GM18499 (cell line): Measurements from ENCODE around the gene ZNF454.

Experiments
- ATAC-seq: cut with Tn5 transposase; IDR thresholded peaks from one replicate; pipeline ENCODE4 v1.9.1; 2021; ENCODE audit warnings: moderate number of reproducible peaks; ENCODE audit not compliant: insufficient read depth, unreplicated experiment

Gene ZNF454

DNA sequence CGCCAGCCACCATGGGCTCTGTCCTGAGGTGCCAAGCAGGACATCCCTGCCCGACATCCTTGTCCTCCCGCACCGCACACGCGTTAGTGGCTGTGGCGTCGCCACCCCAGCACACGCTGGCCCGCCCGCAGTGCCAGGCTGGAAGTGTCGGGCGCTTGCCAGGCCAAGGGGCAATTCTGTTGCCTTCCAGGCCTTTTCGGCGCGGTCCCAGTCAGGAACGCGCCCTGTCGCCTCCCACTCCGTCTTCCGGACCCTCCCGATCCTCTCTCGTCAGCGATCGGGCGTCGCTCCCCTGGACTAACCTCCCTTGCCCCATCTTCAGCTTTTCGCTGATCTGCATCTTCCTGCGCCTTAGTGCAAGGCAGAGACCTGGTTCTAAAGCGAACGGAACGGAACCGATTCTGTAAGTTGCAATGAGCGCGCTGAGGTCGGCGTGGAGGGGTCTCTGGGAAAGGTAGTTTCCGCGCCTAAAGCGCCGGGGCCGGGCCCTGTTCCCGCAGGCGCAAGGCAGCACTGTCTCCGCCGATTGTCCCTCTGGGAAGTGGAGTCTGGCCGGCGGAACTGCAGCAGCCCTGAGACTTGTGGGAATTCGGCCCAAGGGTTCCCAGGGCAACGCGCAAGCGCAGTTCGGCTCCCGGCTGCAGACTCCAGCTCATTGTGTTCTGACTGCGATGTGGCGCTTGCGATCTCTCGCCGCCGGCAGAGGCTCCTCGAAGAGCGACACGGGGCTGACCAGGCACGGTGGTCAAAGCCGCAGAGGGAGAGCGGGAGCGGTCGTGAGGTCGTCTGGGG, at the start of gene ZNF454:
Gene ZNF454, plus strand, starts transcription at position 630 of the 792 bp plus-strand sequence. CDS start 1,594 bp downstream, outside the sequence.
- ATAC-seq = no peak

DNA sequence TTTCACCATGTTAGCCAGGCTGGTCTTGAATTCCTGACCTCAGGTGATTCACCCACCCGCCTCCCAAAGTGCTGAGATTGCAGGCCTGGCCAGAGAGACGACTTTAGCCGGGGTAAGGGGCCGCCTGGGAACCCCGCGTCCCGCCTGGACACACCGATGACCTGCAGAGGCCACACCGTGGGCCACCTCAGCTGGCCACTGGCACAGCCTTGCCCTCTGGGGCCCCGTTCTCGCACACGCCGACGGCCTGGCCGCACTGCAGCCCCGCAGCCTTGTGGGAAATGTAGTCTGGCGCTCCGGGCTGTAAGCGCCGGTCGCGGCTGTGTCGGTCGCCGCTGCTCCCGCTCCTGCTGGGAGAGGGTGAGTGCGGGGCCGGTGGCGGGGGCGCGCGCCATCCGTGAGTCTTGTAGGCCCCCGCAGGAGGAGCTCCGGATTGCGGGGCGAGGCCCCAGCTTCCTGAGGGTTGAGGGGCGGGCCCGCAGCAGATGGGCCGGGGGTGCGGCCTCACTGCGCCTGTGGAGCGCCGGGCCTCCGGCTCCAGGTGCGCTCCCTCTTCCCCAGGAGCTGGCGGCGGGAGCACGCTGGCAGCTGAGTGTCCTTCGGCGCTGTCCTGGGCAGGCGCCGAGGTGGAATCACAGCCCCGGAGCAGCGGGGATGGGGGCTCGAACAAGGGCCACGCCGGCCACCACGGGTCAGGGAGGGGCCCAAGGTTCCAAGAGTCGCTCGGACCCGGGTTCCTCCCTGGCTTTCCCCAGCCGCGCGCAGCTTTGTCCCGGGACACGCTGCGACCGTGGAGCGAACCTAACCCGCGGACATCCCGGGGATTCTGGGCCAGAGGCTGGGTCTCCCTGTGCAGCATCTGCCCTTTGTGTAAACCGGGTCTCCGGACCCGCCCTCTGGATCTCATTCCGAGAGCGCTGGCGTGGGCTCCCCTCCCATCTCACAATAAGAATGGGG, 45.1 kb upstream of the ZNF454 start, which contains the start of gene ZFP2:
Gene ZFP2, plus strand, starts transcription at position 299 of the 957 bp plus-strand sequence. CDS start 35,401 bp downstream, outside the sequence.
- no peak for ATAC-seq

DNA sequence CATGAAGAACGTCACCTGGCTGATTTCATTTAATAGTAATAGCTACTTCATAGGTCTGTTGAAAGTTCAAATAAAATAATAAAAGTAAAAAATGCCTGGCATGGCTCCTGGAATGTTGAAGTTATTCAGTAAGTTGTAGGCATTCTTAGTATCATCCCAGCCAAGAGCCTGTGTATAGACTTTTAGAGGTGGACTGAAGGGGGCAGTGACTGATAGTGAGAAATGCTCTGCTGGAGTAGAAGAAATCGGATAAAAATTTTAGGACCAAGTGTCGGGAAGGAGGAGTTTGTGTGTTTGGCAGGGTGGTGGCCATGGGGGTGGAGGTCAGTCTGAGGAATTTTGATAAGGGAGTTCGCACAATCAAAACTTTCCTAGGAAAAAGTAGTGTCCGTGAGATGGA, 41.7 kb upstream of the ZNF454 start:
- ATAC-seq = no peak

- ATAC-seq = no peak
These were observed 38.1 kb upstream of the ZNF454 start for GRCh38 chr5:178902849-178903248.

DNA sequence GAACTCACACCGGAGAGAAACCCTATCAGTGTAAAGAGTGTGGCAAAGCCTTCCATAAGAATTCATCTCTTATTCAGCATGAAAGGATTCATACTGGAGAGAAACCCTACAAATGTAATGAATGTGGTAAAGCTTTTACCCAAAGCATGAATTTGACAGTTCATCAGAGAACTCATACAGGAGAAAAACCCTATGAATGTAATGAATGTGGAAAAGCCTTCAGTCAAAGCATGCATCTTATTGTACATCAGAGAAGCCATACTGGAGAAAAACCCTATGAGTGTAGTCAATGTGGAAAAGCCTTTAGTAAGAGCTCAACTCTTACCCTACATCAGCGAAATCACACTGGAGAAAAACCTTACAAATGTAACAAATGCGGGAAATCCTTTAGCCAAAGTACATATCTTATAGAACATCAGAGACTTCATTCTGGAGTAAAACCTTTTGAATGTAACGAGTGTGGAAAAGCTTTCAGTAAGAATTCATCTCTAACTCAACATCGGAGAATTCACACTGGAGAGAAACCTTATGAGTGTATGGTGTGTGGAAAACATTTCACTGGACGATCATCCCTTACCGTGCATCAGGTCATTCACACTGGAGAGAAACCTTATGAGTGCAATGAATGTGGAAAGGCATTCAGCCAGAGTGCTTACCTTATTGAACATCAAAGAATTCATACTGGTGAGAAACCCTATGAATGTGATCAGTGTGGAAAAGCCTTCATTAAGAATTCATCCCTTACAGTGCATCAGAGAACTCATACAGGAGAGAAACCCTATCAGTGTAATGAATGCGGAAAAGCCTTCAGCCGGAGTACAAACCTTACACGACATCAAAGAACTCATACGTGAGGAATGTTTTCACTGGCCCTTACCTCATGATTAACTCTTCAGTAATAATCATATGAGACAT, 8.9 kb upstream of the ZNF454 start:
- ATAC-seq = no peak

DNA sequence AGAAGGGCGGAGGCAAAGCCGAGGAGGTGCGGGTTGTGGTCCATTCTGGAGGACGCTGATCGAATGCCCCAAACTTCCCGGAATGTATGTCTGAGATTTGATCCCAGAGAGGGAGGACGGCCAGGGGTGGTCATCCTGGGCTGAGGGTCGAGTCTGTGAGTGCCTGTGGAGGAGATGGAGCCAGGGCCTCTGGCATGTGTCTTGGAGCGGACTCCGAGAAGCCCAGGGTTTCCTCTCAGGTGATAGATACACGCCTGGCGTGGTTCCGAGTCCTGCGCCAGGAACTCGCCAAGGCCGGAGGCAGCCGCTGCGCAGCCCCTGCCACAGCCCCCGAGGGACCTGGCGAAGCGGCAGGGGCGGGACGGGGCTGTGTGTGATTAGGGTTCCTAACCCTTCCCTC, 363 bp downstream of the ZNF454 start:
- no peak for ATAC-seq

DNA sequence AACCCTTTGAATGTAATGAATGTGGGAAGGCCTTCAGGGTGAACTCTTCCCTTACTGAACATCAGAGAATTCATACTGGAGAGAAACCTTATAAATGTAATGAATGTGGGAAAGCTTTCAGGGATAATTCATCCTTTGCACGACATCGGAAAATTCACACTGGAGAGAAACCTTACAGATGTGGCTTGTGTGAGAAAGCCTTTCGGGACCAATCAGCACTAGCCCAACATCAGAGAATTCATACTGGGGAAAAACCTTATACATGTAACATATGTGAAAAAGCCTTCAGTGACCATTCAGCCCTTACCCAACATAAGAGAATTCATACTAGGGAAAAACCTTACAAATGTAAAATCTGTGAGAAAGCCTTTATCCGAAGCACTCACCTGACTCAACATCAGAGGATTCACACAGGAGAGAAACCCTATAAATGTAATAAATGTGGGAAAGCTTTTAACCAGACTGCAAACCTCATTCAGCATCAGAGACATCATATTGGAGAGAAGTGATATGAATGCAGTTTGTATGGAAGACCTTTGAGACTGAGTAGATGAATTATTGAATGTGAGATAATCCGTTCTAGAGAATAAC, 24.6 kb downstream of the ZNF454 start:
- no peak for ATAC-seq

DNA sequence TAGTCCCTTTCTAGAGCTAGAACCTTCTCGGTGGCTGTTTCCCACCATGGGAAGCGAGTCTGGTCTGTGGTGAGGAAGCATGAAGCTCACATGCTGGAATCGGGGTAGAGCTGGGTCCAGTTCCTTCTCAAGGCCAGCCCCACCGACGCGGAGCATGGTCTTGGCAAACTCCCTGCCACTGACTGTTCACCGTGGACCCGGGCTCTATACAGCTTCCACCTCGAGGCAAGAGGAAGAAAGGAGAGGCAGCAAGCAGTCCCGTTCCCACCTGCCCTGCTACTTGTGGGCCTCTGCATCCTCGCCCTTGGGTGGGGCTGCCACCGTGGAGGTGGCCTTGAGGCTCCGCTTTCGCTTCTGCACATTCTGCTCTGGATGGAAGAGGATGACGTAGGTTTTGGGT, 40.4 kb downstream of the ZNF454 start:
- ATAC-seq = no peak

- ATAC-seq = no peak
These were observed 41.9 kb downstream of the ZNF454 start for GRCh38 chr5:178982941-178983340.

DNA sequence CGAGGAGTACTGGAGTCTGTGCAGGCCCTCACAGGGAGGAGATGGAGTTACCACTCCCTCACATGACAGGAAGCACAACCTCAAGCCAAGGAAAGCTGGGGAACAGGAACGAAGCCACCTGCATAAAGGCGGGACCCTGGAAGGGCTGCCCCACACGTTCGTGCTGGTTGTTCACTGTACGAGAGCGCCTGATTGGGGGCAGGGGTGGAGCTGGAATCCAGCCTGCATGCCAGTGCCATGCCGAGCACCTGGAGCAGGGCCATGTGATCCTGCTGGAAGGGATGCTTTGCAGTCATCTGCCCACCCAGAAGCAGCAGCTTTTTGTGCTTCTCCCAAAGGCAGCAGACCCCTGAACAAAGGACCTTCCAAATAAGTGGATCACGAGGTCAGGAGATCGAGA, 42.7 kb downstream of the ZNF454 start:
- no peak for ATAC-seq

DNA sequence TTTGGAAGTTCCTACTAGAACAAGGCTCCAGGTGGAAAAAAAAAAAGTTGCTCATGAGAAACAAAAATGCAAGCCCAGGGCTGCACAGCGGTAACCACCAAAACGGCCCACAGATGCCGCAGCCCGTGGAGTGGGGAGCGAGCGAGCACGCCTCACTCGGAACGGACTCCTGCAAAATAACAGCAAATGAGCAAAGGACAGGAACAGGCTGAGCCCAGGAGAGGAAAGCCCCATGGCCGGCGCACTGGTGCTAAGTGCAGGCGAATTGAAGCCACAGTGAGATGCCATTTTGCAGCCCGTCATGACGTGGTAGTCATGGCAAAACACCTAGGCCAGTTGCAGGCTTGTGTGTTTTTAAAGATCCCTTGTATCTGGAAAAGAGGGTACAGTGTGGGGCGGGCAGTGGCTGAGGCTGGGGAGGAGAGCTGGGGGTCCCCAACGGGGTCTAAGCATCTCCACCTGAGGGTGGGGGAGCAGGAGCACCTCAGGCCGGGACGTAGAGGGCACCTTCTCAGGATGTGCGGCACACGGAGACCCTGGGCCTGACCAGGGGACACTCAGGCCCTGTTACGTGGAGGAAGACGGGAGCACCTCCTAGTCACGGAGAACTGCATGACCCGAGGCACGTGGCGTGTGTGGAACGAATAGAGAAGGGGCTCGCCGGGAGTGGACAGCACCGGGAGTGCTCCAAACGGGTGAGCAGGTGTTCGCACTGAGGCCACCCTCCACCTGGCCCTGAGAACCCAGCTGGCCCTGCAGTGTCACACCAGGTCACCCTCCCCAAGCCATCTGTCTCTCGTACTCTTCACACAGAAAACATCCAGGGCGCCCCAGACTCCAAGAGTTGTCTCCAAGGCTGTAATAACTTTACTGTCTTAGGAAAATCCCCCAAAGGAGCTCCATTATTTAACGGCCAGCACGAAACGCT, 43.4 kb downstream of the ZNF454 start:
- no peak for ATAC-seq

DNA sequence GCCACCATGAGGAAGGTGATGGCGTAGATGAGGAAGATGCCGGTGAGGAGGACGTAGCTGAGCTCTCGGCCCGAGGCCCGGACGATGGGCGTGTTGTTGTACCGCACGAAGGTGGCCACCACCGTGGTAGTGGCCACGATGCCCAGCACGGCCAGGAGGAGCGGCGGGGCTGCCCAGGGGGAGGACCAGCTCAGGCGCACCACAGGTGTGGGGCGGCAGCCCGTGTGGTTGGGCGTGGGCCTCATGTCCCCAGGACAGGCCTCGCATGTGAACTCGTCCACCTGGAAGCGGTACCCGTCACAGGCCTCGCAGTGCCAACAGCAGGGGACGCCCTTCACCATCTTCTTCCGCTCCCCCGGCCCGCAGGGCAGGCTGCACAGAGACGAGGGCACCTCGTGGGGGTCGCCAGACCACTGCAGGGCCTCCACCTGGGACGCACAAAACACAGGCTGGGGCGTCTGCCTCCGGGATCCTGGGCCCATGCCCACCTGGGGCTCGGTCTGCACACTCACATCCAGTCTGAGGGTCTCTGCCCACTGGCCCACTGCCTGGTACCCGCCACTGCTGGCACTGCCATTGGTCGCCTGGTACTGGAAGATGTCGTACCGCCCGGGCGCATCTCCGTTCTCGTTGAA, 45.4 kb downstream of the ZNF454 start:
- ATAC-seq = no peak

- no peak for ATAC-seq
These were observed 47.6 kb downstream of the ZNF454 start for GRCh38 chr5:178988436-178989220.

DNA sequence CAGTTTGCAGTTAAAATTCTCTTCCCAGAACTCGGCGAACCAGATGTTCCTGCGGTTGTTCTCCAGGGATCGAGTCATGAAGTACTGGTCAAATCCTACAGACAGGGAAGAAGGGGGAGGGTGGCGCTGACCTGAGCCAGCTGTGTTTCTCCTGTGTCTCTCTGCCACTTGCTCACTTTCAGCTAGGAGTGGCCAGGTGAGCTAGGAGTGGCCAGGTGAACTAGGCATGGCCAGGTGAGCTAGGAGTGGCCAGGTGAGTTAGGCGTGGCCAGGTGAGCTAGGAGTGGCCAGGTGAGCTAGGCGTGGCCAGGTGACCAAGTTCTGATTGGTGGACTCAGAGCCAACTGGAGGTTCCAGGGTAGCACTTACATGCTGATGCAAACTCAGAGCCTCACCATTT, 48.3 kb downstream of the ZNF454 start:
- ATAC-seq = no peak

- ATAC-seq = no peak
These were observed 49.5 kb downstream of the ZNF454 start for GRCh38 chr5:178990491-178990890.

DNA sequence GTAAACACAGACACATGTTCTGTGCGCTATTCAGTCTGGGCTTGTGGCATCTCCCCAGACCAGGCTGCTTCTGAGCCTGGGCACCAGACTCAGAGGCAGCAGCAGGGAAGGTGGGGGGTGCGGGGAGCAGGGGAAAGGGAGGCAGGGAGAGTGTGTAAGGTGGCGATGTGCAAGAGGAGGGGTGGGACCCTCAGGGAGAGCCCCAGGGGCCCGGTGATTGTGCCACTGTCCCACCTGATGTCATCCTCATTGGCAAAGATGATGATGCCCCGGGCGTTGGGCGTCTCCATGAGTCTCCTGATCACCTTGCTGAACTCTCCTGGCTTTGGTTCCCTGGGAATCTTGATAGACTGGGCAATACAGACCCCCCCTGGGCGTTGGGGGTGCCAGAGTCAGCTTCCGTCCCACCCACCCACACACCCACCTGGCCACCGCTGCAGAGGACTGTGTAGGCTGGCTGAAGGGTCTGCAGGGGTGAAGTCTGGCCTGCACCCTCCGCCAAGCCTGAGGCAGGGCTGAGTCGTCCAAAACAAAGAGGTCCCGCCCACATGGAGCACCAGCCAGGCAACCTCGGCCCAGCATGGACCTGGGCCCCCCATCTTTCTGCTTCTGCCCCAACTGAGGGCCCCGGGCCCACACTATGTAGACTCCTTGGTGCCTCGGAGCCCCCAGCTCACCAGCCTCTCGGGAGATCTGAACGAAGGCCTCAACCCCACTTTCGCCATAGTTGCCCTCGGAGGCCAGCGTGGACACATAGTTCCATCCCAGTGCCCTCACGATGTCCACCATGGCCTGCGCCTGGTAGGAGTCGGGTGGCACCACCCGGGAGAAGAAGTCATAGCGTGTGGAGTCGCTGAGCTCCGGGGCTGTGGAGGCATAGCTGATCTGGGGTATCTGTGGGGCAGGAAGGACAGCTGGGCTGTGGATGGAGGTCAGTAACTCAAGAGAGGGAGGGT, 50.5 kb downstream of the ZNF454 start:
- ATAC-seq = no peak
